Ammon's horn (tissue), 1 donor: ENCODE data around the gene MDM1.

Experiments used
- DNase-seq: peaks from one replicate; pipeline ENCODE4 v3.0.0-alpha.2; 2016; ENCODE audit warnings: low spot score

MDM1 gene

GRCh38 chr12:68331869-68332727 lies at the start of gene MDM1:
Gene MDM1 (minus strand): TSS chr12:68332362. CDS start chr12:68332245, 117 bp downstream.
- peak; percentile 99 for DNase-seq

GRCh38 chr12:68381476-68382219 lies 49.5 kb upstream of the MDM1 start:
- DNase-seq, result no peak

GRCh38 chr12:68378872-68379606 lies 46.9 kb upstream of the MDM1 start:
- no peak for DNase-seq

GRCh38 chr12:68377881-68378280 lies 45.7 kb upstream of the MDM1 start:
- DNase-seq, result no peak

- no peak for DNase-seq
Observed at GRCh38 chr12:68376901-68377300, 44.7 kb upstream of the MDM1 start.

GRCh38 chr12:68375756-68376695 lies 43.9 kb upstream of the MDM1 start:
- no peak for DNase-seq

- DNase-seq, result no peak
Observed at GRCh38 chr12:68374307-68374982, 42.3 kb upstream of the MDM1 start.

- no peak for DNase-seq
Observed at GRCh38 chr12:68370667-68371066, 38.5 kb upstream of the MDM1 start.

- DNase-seq, result no peak
Observed at GRCh38 chr12:68370006-68370590, 37.9 kb upstream of the MDM1 start.

- no peak for DNase-seq
Observed at GRCh38 chr12:68368327-68368726, 36.2 kb upstream of the MDM1 start.

- no peak for DNase-seq
Observed at GRCh38 chr12:68367903-68368302, 35.7 kb upstream of the MDM1 start.

GRCh38 chr12:68367116-68367515 lies 35.0 kb upstream of the MDM1 start:
- DNase-seq, result no peak

GRCh38 chr12:68364893-68365725 lies 32.9 kb upstream of the MDM1 start:
- DNase-seq, result peak; percentile 69

- no peak for DNase-seq
Observed at GRCh38 chr12:68364328-68364727, 32.2 kb upstream of the MDM1 start.

- DNase-seq, result no peak
Observed at GRCh38 chr12:68361953-68362352, 29.8 kb upstream of the MDM1 start.

GRCh38 chr12:68359674-68360073 lies 27.5 kb upstream of the MDM1 start:
- no peak for DNase-seq

- peak; percentile 79 for DNase-seq
Observed at GRCh38 chr12:68358532-68359485, 26.6 kb upstream of the MDM1 start.

- no peak for DNase-seq
Observed at GRCh38 chr12:68356986-68357385, 24.8 kb upstream of the MDM1 start.
